Liver (tissue), 3 donors: ENCODE data around the gene TTC7B.

Source experiments
- CTCF ChIP-seq: fragments of 150-350 bp; IDR thresholded peaks from 2 replicates; pipeline ENCODE4 v1.5.1; 2017; ENCODE audit warnings: improper control_type of control experiment, low read depth, low read length; ENCODE audit not compliant: missing input control
- GABPA ChIP-seq, 2 donors: IDR thresholded peaks in 1 of 2; conservative IDR thresholded peaks in 1 of 2; 2 replicates each; pipeline ENCODE4 v1.6.1; 2016; ENCODE audit warnings: antibody characterized with exemption in 2 of 2, mild to moderate bottlenecking in 1 of 2, moderate library complexity in 1 of 2
- RAD21 ChIP-seq, 2 donors: IDR thresholded peaks; 2 replicates each; pipeline ENCODE4 v1.6.1; 2016; ENCODE audit warnings: antibody characterized with exemption in 2 of 2, mild to moderate bottlenecking in 2 of 2
- TAF1 ChIP-seq: conservative IDR thresholded peaks from 2 replicates; pipeline ENCODE4 v1.6.1; 2016; ENCODE audit warnings: antibody characterized with exemption, mild to moderate bottlenecking
- ZBTB33 ChIP-seq: IDR thresholded peaks from 2 replicates; pipeline ENCODE4 v1.6.1; 2016; ENCODE audit warnings: antibody characterized with exemption
- donor health status: healthy.
- donor health status: healthy.

- TF ChIP-seq RAD21 (IDR thresholded peaks at IDR 0.05) = no peak
- no peak for TF ChIP-seq GABPA (IDR thresholded peaks at IDR 0.05 in 1 of 2, conservative IDR thresholded peaks at IDR 0.05 in 1 of 2)
- no peak for TF ChIP-seq CTCF
- no peak for TF ChIP-seq ZBTB33
- TF ChIP-seq TAF1 = no peak
These were observed 185.9 kb downstream of the TTC7B start for GRCh38 chr14:90630171-90630806.
